ENCODE measurements around the gene GTPBP2. TPM values are rescaled to one million over a fixed set of nuclear protein-coding genes. Genes with fewer than 3 reads are reported as not detected.

The GTPBP2 gene
- total and polyA plus RNA-seq, 2 of the 13 experiments (the other 11 are each of a cell fraction or from before 2014, with no cell fraction given) = 26.9 to 88.2 TPM

GRCh38 chr6:43635387-43636307 is 6.6 kb upstream of the GTPBP2 start, which contains the start of gene MAD2L1BP (continued):
- no peak for TF ChIP-seq ZNF18 (CRISPR knock-in tag; IDR thresholded peaks at IDR 0.05; ENCODE audit: insufficient replicate concordance)
- TF ChIP-seq KDM5A (IDR thresholded peaks at IDR 0.05; ENCODE audit: borderline replicate concordance, low read length) = peak; percentile 80
- TF ChIP-seq RERE (CRISPR knock-in tag; IDR thresholded peaks at IDR 0.05; ENCODE audit: low read depth) = 0 out of 2 replicates have a peak, but pooled peaks have one; percentile 32
- TF ChIP-seq GABPB1 (CRISPR knock-in tag; IDR thresholded peaks at IDR 0.05) = peak; percentile 97
- peak; percentile 98 for TF ChIP-seq KAT8 (CRISPR knock-in tag; IDR thresholded peaks at IDR 0.05)
- 0 out of 2 replicates have a peak, but pooled peaks have one; percentile 23 for TF ChIP-seq ZBTB42 (CRISPR knock-in tag; IDR thresholded peaks at IDR 0.05)
- peak; percentile 89; the same call in 1 of the 2 replicates for TF ChIP-seq ZNF580 (CRISPR knock-in tag; IDR thresholded peaks at IDR 0.05; ENCODE audit: borderline replicate concordance, low read depth)
- TF ChIP-seq RFX1 (IDR thresholded peaks at IDR 0.05) = no peak
- TF ChIP-seq TRIM24 (CRISPR knock-in tag; IDR thresholded peaks at IDR 0.05) = no peak
- peak; percentile 67; the same call in 1 of the 2 replicates for TF ChIP-seq THRA (CRISPR knock-in tag; IDR thresholded peaks at IDR 0.05; ENCODE audit: borderline replicate concordance)
- no peak for TF ChIP-seq IRF1 (CRISPR knock-in tag; IDR thresholded peaks at IDR 0.05; ENCODE audit: low read depth)
- peak; percentile 90 for TF ChIP-seq YEATS2 (CRISPR knock-in tag; IDR thresholded peaks at IDR 0.05; ENCODE audit: borderline replicate concordance)
- TF ChIP-seq ETS1 (CRISPR knock-in tag; IDR thresholded peaks at IDR 0.05) = no peak
- 0 out of 2 replicates have a peak, but pooled peaks have one; percentile 16 for TF ChIP-seq PLSCR1 (CRISPR knock-in tag; IDR thresholded peaks at IDR 0.05; ENCODE audit: borderline replicate concordance)
- TF ChIP-seq TOPORS (CRISPR knock-in tag; IDR thresholded peaks at IDR 0.05) = peak; percentile 71; the same call in 1 of the 2 replicates
